ENCODE data around the gene CALML3.

DNA sequence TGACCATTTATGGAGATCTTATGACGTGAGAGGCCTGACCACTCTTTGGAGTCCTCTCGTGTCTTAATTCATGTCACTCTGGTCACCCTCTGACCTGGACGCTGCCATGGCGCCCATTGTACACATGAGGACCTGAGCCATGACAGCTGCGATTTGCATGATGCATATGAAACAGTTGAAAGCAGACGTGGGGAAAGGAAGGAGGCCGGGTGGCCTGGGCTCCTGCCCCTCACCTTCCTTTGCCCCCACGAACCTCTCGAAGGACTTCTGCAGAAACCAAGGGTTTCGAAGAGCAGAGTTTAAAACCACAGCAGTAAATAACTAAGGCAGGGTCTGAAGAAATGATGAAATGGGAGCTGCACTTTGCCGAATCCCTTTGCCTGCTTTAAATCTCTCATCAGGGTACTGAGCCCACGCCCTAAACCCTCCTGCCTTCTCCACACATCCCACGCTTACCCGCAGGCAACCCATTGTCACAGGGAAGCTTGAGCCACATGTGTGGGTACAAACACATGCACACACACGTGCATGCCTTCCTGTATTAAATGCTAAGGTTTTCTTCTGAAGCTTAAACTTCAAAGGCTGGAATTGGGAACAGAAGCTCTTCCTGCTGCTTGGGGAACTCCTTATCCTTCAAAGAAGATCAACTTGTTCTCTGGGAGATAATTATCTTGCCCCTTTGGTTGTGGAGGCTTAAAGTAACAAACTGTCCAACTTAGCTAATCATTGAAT is 11.7 kb upstream of the CALML3 start:
- TF ChIP-seq CTCF (IDR thresholded peaks at IDR 0.05; ENCODE audit: insufficient read depth, low read depth, low read length) (no peak), EZH2 (IDR thresholded peaks at IDR 0.05; ENCODE audit: insufficient read depth, low read length) (no peak)
